Measurements from ENCODE around the gene GPX3. TPM values are rescaled to one million over a fixed set of nuclear protein-coding genes. Genes with fewer than 3 reads are reported as not detected.

Gene GPX3
- total and polyA plus RNA-seq, 9 of the 15 experiments (the other 6 are each of a cell fraction or from before 2014, with no cell fraction given), result 0.25 to 0.86 TPM; not detected in 7

DNA sequence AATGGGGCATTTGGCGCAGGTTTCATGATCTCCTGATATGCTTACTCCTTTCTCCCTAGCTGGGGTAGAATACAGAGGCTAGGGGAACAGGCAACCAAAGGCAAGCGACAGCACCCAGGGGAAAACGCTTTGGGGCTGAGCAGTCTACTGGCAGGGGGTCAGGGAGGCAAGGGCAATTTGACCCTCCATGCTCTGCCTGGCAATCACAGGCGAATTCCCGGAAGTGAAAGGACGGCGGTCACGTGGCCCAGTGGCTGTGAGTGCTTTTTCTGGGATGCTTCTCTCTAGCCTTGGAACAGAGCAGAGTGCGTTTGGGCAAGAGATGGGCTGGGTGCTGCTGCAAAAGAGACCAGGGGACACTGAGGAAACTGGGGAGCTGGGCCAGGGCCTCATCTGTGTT lies 5.7 kb downstream of the GPX3 start:
- no peaks in the 10 kb centered on the region for H3K9me3 ChIP-seq (replicated peaks; ENCODE audit: control insufficient read depth, insufficient read depth, low read depth, low read length)
- DNase-seq (ENCODE audit: extremely low read depth in 1 of 4, low spot score in 3 of 4), result no peak
- in situ Hi-C loops (cut with MboI), result no loop called here
- H3K9me1 ChIP-seq (ENCODE audit: control insufficient read depth, insufficient read depth, low read length), result no peaks in the 10 kb centered on the region
- CTCF ChIA-PET (ENCODE audit: low intra/inter-chr PET ratio), result no interaction called here
- H3K9ac ChIP-seq (ENCODE audit: insufficient read depth in 1 of 2, low read depth in 2 of 2, low read length in 2 of 2), result no peak overlapping the region
- no peak overlapping the region for H3K4me2 ChIP-seq (ENCODE audit: insufficient read depth, low read length)
- FAIRE-seq, result no peak
- no peaks in the 10 kb centered on the region for H3K79me2 ChIP-seq (ENCODE audit: control insufficient read depth, insufficient read depth, low read length)
- TF ChIP-seq, protein P1, sequence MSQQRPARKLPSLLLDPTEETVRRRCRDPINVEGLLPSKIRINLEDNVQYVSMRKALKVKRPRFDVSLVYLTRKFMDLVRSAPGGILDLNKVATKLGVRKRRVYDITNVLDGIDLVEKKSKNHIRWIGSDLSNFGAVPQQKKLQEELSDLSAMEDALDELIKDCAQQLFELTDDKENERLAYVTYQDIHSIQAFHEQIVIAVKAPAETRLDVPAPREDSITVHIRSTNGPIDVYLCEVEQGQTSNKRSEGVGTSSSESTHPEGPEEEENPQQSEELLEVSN (IDR thresholded peaks at IDR 0.05; ENCODE audit: borderline replicate concordance in 1 of 2, extremely low read depth in 1 of 2, insufficient read depth in 1 of 2, insufficient read length in 1 of 2, low read depth in 1 of 2, low read length in 1 of 2, poor library complexity in 1 of 2, severe bottlenecking in 1 of 2), result no peak
- no peak for TF ChIP-seq RAD21 (CRISPR knock-in tag; conservative IDR thresholded peaks at IDR 0.05 in 1 of 2, IDR thresholded peaks at IDR 0.05 in 1 of 2)
- TF ChIP-seq POLR2B (IDR thresholded peaks at IDR 0.05; ENCODE audit: low read depth, partially characterized antibody), result no peak
- no peak for TF ChIP-seq ZBTB12 (CRISPR knock-in tag; IDR thresholded peaks at IDR 0.05)
- no peak for TF ChIP-seq RREB1 (CRISPR knock-in tag; IDR thresholded peaks at IDR 0.05)
- no peak for TF ChIP-seq PTBP1 (IDR thresholded peaks at IDR 0.05; ENCODE audit: low read depth, low read length)
- TF ChIP-seq ZSCAN29 (IDR thresholded peaks at IDR 0.05), result no peak
- TF ChIP-seq TOE1 (IDR thresholded peaks at IDR 0.05; ENCODE audit: borderline replicate concordance), result no peak
- no peak for TF ChIP-seq TOE1 (CRISPR knock-in tag; IDR thresholded peaks at IDR 0.05; ENCODE audit: borderline replicate concordance, low read depth)
- no peak for TF ChIP-seq IRF1 (CRISPR knock-in tag; IDR thresholded peaks at IDR 0.05; ENCODE audit: borderline replicate concordance)
- TF ChIP-seq HMG20A (CRISPR knock-in tag; conservative IDR thresholded peaks at IDR 0.05), result no peak
- no peak for TF ChIP-seq ZC3H8 (IDR thresholded peaks at IDR 0.05)
- TF ChIP-seq ETS2 (tag; IDR thresholded peaks at IDR 0.05; ENCODE audit: borderline replicate concordance, poor library complexity, severe bottlenecking), result no peak
- H3K36me3 ChIP-seq (ENCODE audit: control insufficient read depth, insufficient read depth, low read length), result peaks cover 30% of the 10 kb centered on the region; the same call in 2 of the 3 replicates
- peaks cover 27 to 35% of the 10 kb centered on the region in 2 experiments for H3K4me1 ChIP-seq (replicated peaks in 1 of 2; ENCODE audit: control insufficient read depth in 2 of 2, insufficient read depth in 2 of 2, low read length in 2 of 2)
- no peaks in the 10 kb centered on the region for H4K20me1 ChIP-seq (replicated peaks; ENCODE audit: control insufficient read depth, insufficient read depth, low read length)
- 71% methylated on average over 9 of the region's 9 CpGs for WGBS (ENCODE audit: insufficient coverage, low coverage, missing lambda C conversion rate)
- no peaks in the 10 kb centered on the region for H3K27me3 ChIP-seq (ENCODE audit: control insufficient read depth in 2 of 2, insufficient read depth in 2 of 2, low read length in 2 of 2)
- H3K27ac ChIP-seq (ENCODE audit: extremely low read depth, low read depth, low read length), result no peak overlapping the region
- ATAC-seq, result no peak
- no peak overlapping the region for H2AFZ ChIP-seq (ENCODE audit: low read depth, low read length)
- H3K4me3 ChIP-seq, result no peak overlapping the region
- POLR2A ChIA-PET, result interaction anchor here (2.9 kb wide), 1 partner anchor 10 kb away, joined by 11 read pairs; no protein-coding TSS in a partner anchor
- no TSS peak for BruUV-seq (replicated peaks)
- intact Hi-C loops (cut with micrococcal nuclease), result no loop called here

Measured in K562 (cell line).